Hematopoietic multipotent progenitor cell treated with erythropoietin and hydrocortisone succinate and interleukin-3 and kit ligand, for 4 days (in vitro differentiated cells): Measurements from ENCODE around the gene TP63.

Source experiments
- DNase-seq: peaks from one replicate; pipeline ENCODE4 v3.0.0-alpha.2; 2015

Gene TP63

DNA sequence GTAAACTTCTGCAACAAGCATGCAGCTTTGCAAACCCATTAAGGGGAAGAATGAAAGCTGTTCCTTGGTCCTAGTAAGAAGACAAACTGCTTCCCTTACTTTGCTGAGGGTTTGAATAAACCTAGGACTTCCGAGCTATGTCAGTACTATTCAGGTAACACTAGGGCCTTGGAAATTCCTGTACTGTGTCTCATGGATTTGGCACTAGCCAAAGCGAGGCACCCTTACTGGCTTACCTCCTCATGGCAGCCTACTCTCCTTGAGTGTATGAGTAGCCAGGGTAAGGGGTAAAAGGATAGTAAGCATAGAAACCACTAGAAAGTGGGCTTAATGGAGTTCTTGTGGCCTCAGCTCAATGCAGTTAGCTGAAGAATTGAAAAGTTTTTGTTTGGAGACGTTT is 265.3 kb downstream of the TP63 start:
- DNase-seq = no peak

GRCh38 chr3:189897406-189897805 is 266.2 kb downstream of the TP63 start:
- no peak for DNase-seq

DNA sequence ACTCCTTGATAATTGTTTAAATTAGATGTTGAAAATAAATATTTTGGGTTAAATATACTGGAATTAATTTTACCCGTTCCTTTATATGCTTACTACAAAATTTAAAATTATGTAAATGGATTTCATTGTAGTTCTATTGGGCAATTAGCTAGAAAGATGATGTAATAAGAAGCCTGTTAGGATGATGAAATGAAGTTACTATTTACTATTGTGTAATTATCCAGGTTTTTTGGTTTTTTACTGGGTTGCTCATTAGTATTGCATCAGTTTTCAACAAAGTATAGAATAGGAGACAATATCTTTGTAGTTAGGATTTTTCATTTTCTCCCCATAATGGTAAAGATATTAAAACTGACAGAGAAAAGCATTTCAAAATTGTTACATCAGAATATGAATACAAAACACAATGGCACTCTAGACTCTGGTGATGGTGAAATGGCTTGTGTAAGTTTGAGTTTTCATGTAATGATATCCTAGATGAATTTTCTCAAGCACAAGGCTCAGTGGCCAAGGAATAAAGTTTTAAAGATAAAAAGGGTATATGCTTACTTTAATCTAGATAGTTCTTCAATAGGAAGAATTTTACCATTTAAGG is 267.5 kb downstream of the TP63 start:
- peak; percentile 13 for DNase-seq

GRCh38 chr3:189899186-189899585 is 268.0 kb downstream of the TP63 start:
- no peak for DNase-seq

DNA sequence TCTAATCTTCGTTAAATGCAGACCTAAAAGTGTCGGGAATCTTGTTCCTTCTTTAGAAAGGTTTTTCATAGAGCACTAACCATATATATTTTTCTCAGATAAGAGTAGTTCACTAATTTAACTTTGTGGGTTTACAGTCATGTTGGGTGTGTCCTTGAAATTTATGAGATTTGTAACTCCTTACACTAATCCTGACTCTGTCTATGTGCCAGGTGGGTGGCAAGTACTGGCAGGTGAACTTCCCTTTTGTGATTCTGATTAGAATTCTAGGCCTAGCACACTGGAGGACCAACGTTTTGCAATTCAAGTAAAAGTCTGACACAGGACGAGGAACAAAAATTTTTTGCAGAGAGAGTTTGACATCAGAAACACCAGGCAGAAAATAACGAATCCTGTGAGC is 269.4 kb downstream of the TP63 start:
- DNase-seq = no peak

- DNase-seq = no peak
These were observed 270.3 kb downstream of the TP63 start for GRCh38 chr3:189901481-189901880.

DNA sequence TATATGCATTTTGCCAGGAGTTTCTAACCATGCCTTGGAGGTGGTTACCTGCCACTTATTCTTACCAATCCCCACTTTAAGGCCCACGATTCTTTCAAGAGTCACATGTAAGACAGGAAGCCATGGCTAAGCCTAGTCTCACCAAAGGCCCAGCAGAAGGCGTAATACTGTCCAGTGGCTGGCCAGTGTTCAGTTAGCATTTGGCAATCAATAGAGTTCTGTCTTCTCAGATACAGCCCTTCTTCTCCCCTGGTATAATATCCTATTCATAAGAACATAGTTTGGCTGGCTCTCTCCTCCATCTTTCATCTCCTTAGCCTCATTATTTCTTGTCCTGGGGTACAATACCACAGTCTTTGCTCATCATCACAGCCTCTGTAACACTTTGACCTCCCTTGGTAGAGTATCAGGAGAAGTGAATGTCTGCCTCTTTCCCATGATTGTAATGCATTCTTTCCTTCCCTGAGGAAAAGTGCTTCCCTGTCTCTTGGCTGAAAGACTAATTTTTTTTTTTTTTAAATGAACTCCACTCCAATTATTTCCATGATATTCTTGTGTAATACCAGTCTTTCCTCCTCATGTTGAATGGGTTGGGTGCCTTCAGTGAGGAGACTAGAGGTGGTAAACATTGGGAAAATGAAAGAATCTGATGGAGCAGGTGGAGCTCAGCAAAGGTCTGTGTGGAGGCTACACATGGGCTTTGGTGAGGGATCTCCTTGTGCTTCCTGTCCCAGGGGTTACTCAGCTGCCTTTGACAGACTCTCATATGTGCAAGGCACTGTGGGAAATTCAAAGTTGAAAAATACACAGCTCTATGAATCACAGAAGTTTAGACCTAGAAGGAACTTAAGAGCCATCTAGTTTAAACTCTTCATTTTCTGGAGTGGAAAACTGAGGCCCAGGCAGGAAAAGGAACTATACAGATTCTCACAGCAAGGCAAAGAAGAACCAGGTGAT is 271.3 kb downstream of the TP63 start:
- DNase-seq = no peak

DNA sequence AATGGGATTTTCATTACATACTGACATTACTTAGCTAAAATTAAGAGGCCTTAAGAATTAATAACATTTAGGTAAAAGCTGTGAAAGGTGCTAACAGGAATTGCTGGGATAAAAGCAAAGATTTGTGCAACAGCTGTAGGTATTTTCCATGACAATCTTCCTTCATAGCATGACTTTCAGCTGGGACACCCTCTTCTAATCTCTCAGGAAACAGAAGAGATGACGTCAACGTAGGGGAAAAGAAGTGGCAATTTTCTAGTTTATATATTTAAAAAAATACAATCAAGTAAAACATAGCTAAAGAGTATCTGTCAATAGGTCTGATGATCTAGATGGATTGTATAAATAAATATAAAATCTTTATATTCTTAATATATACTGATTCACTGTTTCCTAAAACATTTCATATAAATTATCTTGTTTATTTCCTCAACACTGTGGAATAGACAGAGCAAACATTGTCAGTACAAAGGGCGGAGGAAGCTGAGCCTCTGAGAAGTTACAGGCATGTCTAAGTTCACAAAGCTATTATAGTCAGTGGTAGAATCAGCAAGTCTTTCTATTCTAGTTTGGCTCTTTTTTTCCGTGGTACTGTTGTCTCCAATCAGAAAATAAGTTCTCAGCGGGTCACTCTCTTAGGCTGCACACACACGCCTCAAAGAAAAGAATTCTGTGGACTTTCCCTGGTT is 272.5 kb downstream of the TP63 start:
- peak; percentile 29 for DNase-seq

DNA sequence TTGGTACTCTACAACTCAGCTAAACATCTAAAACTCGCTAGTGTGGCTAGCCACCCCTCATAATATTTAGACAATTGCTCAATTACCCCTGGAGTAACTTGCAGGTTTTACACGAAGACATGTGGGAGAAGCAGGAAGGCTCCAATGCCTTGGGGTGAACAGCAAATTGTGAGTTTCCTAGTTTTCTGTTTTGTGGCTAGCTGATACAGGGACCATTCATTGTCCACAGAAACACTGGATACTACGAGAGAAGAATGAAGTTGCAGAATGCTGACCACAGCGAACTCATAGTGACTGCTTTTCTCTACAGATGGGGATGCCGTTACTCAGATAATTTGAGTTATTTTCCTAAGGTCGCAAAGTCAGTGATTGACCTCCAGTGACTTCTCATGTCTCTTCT is 276.6 kb downstream of the TP63 start:
- no peak for DNase-seq

DNA sequence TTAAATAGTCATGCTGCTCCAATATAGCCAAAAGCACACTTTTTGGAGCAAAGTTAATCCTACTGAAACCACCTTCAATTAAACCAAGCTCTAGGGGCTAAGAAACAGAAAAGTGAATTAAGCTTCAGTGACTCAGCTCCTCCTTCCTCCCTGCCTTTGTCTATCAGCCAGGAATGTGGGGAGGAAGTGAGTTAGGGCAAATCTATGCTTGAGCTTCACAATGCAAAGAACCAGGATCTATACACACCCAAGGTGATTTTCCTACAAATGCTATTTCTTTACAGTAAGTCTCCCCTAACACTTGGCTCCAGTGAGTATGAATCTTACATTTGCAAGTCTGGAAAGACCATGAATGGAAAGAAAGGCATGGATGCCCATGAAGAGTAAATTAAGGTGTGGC is 277.5 kb downstream of the TP63 start:
- DNase-seq = no peak

DNA sequence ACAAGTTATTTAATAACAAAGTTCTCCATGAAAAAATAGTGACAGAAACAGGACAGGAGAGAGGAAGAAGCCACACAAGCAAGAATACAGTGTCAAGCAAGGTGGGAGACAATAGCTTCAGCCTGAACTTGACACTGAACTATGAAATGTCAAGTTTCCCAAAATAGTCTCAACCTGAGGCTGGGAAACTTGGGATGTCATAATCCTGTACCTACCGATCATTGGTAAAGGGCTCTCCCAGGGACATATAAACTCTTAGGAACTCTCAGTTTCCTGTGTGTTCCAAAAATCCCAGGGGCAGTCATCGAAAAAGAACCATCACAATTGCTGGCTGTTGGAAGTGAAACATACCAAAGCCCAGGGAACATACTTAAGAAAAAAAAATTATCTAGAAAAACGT is 277.9 kb downstream of the TP63 start:
- no peak for DNase-seq

DNA sequence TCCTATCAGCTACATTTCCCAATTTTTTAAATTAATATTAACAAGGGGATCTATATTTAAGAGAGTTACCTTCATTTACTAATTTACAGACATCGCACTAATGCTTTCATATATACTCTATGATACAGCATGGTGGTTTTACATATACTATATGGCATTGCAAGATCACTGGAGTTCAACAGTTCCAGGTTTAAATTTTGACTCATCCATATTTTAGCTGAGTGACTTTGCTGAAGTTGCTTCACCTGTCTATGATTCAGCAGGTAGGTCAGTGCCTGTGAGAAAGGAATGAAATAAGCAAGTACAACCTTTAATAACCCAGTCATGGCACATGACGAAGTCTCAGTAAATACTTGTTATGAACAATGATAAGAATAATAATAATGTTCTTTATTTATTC is 278.4 kb downstream of the TP63 start:
- DNase-seq = no peak

DNA sequence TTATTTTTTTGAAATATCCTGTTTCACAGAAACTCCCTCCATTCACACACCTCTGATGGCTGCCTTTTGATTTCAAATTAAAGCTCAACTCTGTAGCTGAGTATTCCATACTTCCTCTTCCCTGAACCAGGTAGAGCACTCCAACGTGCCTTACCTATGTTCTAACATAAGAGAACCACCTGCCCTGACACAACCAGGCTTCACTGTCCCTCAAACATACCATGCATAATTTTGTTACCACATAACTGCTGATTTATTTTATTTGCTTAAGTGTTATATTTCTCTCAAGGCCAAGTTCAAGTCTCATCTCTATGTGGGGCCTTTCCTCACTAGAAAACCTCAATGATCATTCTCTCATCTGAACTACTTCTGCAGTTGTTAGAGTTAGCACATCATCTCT is 279.8 kb downstream of the TP63 start:
- no peak for DNase-seq

DNA sequence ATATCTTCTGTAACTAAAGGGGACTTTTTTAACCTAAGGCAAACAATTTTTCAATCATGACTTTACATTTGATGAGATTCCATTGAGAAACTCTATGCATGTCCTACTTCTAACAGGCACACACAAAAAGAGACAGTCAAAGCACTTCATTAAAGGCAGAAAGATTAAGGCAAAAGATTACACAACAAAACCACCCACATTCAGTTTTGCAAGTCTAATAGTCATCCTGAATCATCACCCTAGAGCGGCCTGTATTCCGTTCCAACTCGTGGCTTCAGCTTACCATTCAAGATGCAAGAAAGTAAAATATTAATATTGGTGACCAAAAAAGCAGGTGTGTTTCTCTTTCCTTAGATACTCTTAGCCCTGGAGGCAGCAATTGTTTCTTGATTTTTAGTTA is 283.6 kb downstream of the TP63 start:
- DNase-seq = peak; percentile 35

- DNase-seq = no peak
These were observed 290.6 kb downstream of the TP63 start for GRCh38 chr3:189921770-189922169.

DNA sequence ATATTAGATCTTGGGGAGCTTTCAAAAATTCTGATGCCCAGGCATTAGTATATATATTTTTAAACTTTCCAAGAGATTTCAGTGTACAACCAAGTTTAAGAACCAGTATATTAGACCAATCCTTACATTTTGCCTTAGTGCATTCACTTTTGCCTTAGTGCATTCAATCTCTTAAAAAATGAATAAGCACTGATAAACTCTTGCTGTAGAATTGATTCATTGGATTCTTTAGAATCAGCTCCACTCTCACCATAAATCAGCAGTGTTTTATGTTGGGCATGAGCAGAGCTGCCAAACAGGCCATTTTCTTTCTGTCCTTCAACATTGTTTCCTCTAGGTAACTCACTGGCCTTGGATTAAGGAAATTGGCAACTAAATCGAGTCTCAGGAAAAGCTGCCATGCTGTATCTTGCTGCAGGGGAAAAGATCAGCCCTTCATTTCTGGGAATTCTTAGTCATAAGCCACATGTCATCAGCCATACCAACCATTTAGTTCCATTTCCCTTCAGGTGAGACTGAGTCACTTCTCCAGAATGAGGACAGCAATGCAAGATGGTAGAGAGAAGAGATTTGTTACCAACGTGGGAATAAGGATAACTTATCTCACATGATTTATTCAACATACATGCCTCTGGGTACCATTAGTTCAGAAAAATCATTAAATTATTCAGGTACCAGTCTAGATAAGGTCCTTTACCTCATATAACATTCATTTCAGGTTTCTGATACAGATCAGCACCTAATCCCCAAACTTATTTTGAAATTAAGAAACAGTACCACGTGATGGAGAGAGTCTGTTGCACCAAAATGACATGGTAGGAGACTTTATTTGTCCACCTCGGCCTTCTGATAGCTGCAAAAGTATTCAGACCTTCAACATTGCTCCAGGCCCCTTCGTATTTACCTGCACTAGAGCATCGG is 297.0 kb downstream of the TP63 start:
- no peak for DNase-seq

GRCh38 chr3:189936201-189936945 is 305.2 kb downstream of the TP63 start:
- no peak for DNase-seq

DNA sequence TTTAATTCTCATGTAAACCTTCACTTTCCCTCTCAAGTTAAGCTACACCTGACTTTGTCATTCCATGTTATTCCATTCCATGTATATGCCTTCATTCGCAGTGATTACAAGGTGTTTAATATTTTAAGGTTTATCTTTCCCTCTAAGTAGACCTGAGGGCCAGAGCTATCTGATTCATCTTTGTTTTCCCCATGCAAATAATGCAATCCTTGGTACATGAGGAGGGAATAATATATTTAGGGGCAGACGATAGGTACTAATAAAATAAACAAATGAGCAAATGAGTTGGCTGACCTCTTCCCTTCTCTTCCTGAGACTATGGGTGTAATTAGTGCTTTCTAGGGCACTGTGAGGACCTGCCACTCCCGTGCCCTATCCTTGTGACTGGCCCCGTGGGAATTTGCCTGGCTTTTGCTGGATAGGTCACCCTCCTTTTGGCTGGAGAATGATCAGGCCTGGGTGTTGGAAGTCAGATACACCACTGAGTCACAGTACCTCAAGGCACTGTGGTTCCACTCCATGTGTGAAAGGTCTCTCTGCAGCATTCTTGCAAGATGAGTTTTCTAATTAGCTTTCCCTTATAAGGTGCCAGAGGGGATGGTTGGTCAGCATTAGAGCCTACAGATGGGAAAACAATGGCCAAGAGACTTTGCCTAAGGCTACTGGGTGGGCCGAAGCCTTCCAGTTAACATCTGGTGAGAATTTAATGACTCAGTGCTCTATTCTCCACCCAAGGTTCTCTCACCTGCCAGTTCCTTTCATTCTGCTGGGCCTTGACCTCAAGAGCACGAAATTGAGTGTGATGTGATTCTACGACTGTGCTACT is 306.3 kb downstream of the TP63 start:
- no peak for DNase-seq

- DNase-seq = no peak
These were observed 309.9 kb downstream of the TP63 start for GRCh38 chr3:189941125-189941524.

- no peak for DNase-seq
These were observed 310.5 kb downstream of the TP63 start for GRCh38 chr3:189941679-189942078.

DNA sequence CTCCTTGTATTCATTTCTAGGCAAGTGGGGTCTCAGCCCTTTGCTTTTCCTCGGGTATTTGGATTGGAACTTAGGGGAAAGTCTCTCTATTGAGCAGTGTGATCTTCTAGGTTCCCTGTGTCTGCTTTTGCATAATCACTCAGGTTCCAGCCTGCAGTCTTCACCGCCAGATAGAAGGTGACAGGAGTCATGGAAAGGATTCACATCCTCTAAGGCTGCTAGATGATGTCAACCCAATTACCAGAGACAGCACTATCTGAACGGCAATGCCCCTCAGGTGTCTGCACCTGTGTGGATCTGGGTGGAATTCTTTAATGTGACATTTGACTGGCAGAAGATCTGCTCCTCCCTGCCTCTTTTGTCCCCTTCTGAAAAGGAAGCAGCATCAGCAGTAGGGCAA is 311.8 kb downstream of the TP63 start:
- DNase-seq = no peak
